ENCODE data around the gene PSME3IP1.
"Not testable (repeated sequence)": the region's sequence is repeated elsewhere in the genome, so short reads cannot be mapped to it uniquely, and the experiment has no call there.

PSME3IP1 gene, protein sequence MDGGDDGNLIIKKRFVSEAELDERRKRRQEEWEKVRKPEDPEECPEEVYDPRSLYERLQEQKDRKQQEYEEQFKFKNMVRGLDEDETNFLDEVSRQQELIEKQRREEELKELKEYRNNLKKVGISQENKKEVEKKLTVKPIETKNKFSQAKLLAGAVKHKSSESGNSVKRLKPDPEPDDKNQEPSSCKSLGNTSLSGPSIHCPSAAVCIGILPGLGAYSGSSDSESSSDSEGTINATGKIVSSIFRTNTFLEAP

DNA sequence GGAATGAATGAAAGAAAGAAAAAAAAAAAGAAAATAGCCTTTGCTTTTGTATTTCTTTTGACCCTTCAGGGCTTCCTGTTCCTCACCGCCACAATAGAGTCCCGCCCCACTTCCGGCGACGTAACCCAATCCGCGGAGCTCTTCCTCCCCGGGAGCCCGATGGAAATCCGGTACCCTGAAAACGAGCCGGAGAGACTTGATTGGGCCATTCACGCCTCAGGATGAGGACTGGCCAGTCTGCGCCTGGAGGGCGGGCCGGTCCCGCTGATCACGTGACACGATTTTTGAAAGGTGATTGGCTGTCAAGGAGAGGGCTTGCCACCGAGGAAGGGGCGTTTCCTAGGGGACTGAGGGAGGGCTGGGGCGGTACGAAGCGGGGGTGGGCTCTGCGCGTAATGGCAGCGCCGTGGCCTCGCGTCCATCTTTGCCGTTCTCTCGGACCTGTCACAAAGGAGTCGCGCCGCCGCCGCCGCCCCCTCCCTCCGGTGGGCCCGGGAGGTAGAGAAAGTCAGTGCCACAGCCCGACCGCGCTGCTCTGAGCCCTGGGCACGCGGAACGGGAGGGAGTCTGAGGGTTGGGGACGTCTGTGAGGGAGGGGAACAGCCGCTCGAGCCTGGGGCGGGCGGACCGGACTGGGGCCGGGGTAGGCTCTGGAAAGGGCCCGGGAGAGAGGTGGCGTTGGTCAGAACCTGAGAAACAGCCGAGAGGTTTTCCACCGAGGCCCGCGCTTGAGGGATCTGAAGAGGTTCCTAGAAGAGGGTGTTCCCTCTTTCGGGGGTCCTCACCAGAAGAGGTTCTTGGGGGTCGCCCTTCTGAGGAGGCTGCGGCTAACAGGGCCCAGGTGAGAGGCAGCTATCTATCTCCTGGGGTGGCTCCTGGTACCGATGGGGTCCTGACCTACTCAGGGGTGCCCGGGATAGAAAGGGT is at the start of gene PSME3IP1, which contains the start of gene RSPRY1:
TSS of gene PSME3IP1 (minus strand) at position 95 of the 927 bp plus-strand sequence. CDS start 12,185 bp downstream, outside the sequence.
TSS of gene RSPRY1 (plus strand) at position 385 of the 927 bp plus-strand sequence. CDS start 18,330 bp downstream, outside the sequence.
- peak; percentile 100 for DNase-seq (ENCODE audit: low read depth, low spot score)

DNA sequence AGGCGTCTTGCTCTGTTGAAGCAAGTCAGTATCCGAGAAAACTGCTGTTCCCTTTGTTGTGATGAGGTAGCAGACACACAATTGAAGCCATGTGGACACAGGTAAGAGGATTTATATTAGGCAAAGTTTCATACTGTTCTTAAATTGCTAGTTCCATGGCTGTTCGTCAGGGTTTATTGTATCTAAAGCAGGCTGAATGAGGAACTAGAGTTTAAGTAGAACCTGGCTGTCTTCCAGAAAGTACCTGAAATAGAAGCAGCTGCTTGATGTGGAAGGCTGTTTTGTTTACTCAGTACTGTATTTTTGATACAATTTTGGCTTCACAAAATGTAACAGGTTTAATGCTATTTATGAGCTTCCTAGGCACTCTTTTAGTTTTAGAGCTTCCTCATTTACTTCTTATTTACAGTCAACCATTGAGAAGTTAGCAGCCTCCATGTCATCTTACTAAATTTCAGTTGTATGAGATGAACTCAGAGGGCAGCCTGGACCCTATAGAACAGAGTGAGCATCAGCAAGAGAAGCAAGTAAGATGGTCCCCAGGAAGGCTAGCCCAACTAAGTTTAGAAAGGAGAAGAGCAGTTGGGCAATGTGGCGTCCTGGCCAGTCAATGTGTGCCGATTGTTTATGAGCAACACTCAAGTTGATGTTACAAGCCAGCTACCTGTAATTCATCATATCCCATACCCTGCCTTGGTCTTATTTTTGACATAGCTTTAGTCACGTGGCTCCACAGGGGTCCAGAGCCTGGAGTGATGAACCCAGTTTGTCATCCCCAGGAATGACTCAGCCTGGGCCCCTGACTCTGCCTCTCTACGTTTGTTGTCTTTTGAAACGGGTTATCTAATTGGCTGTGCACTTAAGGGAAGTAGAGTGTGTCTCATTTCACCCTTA is 49.5 kb upstream of the PSME3IP1 start:
- peak; percentile 13 for DNase-seq (ENCODE audit: low read depth, low spot score)

DNA sequence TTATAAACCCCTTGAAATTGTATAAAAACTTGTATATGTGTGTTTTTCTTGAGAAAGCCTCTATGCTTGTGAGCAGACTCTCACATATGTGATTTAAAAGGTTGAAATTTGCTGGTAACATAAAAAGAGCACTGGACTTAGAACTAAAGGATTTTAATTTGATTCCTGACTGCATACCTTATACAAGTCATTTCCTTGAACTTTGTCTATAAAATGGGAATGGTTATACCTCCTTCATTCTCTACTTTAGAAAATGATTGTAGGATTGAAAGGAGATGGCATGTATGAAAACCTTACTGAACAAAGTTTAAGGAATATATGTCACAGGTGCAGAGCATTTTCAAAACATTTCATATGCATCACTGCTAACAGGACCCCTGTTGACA is 48.9 kb upstream of the PSME3IP1 start:
- no peak for DNase-seq (ENCODE audit: low read depth, low spot score)

DNA sequence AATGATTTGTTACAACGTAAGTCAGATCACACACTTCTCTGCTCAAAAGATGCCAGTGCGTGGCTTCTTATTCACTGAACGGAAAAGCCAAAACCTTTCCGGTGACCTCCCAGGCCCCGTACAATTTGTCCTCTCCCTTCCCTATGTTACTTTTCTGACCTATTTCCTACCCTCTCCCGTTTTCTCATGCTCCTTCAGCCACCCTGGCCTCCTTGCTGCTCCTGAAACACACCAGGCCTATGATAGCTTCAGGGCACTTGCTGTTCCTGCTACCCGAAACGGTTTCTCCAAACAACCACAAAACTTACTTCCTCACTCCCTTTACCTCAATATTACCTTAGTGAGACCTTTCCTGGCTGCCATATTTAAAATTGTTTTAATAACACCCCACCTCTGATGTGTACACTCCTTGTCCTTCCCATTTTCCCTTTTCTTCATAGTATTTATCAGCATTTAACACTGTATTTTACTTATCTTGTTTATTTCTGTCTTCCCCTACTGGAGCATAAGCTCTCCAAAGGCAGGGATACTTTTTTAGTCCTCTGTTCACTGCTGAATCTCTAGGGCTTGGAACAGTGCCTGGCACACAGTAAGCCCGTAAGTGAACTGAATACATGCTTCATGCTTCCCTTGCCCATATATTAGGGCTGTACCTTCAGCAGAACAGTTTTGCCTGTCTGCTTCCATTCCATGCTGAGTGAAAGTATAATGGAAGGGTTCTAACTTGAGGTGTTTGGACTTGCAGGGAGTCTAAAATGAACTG is 48.3 kb upstream of the PSME3IP1 start:
- no peak for DNase-seq (ENCODE audit: low read depth, low spot score)

DNA sequence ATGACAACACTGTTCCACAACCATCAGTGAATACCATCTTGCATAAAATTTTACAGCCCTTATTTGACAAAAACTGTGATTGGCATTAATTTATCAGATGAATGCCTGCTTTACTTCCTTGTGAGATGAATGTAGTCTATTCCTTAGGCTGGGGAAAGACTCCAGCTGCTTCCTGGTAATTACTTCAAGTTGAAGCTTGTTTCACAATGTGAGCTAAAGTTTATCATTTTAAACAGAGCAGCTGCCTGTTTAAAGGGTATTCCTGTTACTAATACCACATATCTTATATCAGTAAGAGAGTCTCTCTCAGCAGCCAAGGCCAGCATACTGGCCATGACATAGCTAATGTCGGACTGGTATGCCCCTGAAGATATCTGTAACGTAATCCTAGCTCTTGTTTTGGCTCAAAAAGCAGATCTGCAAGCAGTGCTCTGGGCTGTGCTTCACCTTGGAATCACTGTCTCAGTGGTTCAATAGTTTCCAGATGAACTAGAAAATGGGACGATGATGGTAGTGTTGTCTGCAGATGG is 46.0 kb upstream of the PSME3IP1 start:
- DNase-seq (ENCODE audit: low read depth, low spot score): no peak

DNA sequence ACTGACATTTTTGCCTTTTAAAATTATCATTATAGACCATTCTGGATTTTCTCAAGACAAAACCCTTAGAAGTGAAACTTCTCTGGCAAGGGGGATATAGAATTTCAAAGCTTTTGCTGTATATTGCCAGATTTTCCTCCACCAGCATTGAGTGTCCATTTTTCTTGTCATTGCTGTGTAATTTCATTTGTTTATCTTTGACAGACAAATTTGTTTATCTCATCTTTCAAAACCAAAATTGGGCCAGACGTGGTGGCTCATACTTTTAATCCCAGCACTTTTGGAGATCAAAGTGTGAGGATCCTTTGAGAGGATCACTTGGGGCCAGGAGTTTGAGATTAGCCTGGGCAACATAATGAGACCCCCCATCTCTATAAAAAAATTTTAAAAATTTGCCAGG is 43.2 kb upstream of the PSME3IP1 start:
- no peak for DNase-seq (ENCODE audit: low read depth, low spot score)

DNA sequence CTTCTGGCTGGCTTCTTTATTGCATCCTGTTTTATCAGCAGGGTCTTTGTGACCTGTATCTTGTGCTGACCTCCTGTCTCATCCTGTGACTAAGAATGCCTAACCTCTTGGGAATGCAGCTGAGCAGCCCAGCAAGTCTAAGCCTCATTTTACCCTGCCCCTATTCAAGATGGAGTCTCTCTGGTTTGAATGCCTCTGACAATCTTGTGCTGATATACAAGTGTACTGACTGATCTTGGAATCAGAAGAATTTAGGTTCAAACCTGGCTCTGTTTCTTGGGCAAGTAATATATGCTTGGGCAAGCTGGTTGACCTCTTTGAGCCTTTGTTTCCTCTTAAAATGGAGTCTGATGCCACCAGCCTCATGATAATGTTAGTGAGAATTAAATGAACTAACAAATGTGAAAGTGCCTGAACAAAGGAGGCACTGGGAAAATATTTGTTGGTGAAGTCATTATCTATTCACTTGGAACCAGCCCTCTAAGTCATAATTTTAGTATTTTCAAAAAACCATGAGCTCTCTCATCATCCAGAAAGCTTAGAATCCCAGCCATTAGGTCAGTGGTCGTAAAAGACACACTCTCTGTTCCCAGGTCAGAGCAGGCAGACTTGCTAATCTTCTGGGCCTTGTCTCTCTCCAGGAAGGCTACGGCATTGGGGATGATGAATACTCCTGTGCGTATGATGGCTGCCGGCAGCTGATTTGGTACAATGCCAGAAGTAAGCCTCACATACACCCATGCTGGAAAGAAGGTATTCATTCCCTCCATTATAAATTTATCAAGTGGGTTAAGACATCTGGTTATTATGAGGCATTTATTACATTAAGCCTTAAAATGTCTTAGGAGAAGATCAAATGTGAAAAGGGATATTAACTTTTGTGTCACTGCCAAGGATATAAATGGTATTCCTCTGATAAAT is 41.1 kb upstream of the PSME3IP1 start:
- DNase-seq (ENCODE audit: low read depth, low spot score): no peak

DNA sequence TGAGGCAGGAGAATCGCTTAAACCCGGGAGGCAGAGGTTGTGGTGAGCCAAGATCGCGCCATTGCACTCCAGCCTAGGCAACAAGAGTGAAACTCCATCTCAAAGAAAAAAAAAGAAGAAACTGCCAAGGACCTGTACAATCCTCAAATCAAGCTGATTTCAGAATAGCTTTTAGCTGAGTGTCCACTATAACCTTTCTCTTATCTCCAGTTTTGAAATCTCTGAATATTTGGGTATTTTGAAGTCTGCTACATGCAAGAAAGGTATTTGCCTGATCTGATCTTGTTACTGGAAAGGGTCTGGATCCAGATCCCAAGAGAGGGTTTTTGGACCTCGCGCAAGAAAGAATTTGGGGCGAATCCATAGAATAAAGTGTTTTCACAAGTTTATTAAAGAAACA is 40.1 kb upstream of the PSME3IP1 start:
- DNase-seq (ENCODE audit: low read depth, low spot score): no peak

DNA sequence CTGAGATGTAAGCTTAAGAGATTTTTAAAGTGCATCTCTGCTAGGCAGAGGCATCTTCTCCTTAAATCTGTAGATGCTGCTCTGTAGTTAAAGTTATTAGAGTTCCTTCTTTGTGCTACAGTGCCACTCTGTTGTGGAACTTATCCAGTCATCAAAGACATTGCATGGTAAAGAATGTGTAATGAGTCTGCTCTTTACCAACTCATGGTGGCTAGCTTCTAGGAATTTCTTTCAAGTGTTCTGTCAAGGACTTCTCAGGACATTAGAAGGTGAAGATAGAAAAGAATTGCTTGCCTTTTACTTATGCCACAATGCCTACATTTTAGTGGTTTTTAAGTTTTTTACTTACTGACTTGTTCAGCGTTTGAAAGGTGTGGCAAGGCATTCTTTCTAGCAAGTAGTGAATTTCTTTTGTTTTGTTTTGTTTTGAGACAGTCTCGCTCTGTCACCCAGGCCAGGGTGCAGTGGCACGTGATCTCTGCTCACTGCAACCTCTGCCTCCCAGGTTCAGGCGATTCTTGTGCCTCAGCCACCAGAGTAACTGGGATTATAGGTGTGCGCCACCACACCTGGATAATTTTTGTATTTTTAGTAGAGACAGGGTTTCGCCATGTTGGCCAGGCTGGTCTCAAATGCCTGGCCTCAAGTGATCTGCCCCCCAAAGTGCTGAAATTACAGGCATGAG is 39.0 kb upstream of the PSME3IP1 start:
- no peak for DNase-seq (ENCODE audit: low read depth, low spot score)

DNA sequence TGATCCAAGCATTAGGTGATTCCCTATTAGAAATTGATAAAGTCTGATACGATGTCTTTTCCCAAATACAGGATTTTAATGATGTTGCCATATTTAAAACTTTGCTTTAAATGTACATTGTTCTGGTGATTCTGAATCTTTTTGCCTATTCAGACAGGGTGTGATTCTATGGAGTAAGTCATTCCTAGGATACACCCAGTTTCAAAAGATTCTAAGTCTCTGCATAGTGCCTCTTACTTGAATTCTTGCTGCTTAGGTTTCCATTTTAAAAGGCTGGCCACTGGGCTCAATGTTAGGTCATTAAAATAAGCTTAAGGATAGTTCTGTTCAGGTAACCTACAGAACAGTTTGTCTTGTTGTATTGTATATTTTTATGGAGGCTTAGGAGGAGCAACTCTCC is 37.2 kb upstream of the PSME3IP1 start:
- no peak for DNase-seq (ENCODE audit: low read depth, low spot score)

DNA sequence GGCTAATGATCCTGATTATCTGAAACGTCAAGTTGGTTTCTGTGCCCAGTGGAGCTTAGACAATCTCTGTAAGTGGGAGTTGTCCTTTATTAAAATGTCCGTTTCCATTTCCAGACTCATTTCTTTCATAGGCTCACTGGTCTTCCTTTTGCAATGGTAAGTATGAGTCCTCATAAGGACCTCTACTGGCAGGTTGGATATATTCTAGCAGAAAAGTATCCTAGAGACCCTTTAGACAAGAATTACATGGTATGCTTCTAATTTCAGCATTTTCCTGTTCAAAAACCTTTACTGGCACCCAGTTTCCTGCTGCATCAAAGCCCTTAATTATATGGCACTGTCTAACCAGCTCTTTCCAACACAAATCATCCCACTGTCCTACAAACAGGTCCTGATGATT is 31.1 kb upstream of the PSME3IP1 start:
- DNase-seq (ENCODE audit: low read depth, low spot score): no peak

DNA sequence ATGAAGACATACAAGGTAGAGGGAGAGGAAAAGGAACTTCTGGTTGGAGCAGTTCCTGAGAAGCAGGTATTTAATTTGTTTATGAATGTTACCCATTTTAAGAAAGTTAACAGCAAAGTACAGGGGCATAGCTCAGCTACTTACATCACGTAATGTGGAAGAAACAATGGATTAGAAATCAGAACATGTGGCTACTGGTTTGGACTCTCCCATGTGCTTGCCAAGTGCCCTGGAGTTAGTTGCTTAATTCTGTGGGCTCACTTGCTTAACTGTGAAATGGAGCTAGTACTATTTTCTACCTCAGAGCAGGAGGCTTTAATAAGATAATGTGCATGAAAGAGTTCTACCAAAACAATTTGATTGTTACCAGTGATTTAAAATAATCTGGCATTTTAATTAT is 27.6 kb upstream of the PSME3IP1 start:
- no peak for DNase-seq (ENCODE audit: low read depth, low spot score)

DNA sequence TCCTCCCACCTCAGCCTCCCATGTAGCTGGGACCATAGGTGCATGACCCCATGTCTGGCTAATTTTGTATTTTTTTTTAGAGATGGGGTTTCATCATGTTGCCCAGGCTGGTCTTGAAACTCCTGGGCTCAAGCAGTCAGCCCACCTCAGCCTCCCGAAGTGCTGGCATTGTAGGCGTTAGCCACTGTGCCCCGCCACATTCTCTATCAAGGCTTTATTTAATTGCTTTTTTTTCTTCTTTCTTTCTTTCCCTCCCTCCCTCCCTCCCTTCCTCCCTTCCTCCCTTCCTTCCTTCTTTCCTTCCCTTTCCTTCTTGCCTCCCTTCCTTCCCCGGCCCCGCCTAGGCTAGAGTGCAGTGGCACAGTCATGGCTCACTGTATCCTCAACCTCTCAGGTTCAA is 23.9 kb upstream of the PSME3IP1 start:
- DNase-seq (ENCODE audit: low read depth, low spot score): no peak

DNA sequence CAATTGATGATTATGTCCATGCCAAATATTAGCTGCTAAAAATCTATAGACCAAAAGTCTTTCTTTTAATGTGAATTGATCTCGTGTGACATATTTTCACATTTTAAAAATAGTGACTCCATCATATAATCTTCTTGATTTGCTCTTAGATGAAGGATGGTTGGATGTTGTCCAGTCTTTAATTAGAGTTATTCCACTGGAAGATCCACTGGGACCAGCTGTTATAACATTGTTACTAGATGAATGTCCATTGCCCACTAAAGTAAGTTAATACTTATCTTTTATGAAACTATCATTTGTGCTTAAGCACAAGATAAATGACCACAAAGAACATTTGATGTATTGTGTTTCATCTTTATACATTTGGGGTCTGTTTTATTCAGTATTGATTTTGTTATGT is 23.1 kb upstream of the PSME3IP1 start:
- no peak for DNase-seq (ENCODE audit: low read depth, low spot score)

DNA sequence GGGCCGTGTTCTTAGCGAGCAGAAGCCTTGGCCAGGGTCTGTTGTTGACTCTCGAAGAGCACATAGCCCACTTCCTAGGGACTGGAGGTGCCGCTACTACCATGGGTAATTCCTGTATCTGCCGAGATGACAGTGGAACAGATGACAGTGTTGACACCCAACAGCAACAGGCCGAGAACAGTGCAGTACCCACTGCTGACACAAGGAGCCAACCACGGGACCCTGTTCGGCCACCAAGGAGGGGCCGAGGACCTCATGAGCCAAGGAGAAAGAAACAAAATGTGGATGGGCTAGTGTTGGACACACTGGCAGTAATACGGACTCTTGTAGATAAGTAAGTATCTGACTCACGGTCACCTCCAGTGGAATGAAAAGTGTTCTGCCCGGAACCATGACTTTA is 18.8 kb upstream of the PSME3IP1 start:
- DNase-seq (ENCODE audit: low read depth, low spot score): peak; percentile 32

DNA sequence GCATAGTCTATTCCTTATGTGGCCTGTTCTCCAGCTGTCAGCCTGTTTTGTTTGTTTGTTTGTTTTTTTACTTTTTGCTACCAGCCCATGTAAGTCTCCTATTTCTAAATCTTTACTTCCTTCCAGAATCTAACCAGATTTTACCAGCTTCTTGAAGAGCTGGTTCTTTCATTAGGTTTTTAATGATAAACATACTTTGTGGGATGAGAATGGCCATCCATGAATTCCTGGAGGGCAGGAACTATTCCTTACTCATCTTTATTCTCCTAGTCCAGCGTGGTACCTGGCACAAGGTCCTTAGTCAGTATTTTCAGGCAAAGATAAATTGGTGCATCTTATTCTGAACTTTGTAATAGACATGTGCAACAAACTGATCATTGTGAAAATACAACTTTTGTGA is 17.6 kb upstream of the PSME3IP1 start:
- DNase-seq (ENCODE audit: low read depth, low spot score): no peak

DNA sequence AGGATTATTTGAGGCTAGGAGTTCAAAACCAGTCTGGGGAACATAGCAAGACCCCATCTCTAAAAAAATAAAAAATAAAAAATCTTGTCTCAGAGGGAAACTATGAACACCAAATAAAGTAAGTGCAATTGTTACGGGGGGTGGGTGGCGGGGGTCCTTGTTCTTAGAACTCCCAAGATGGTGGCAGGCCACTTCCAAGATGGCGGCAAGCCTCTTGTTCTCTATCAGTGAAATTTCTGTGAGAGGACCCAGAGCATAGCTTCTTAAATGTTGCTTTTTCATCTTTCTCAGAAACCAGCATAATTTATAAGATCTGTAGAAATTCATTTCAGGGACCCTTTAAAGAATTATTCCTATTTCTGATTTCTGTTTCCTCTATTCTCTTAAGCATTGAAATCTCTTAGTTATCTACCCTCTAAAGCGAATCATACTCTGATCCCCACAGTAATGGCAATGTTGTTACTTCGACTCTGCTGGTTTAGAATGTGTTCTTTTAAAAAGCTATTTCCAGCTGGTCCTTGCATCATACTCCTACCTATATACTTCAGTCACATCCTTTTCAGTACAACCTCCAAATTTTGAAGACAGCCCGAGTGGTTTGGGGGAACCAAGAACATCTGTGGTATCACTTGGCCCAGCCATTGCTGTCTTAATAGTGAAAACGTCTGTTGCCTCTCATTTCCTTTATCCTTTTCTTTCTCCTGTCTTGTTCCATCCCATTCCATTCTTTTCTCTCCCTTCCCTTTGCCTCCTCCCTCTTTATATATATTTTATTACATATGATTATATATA is 16.5 kb upstream of the PSME3IP1 start:
- DNase-seq (ENCODE audit: low read depth, low spot score): no peak

DNA sequence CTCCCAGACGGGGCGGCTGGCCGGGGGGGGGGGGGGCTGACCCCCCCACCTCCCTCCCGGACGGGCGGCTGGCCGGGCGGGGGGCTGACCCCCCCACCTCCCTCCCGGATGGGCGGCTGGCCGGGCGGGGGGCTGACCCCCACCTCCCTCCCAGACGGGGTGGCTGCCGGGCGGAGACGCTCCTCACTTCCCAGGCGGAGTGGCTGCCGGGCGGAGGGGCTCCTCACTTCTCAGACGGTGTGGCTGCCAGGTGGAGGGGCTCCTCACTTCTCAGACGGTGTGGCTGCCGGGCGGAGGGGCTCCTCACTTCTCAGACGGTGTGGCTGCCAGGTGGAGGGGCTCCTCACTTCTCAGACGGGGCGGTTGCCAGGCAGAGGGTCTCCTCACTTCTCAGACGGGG is 15.1 kb upstream of the PSME3IP1 start:
- not testable (repeated sequence) for DNase-seq (ENCODE audit: low read depth, low spot score)
